H9 (cell line): ENCODE results near the gene FLT1. TPM values are rescaled to one million over a fixed set of nuclear protein-coding genes. Genes with fewer than 3 reads are reported as not detected.

Source experiments
- DNase-seq: peaks from one replicate; pipeline ENCODE4 v3.0.0-alpha.2; 2017
- H2AFZ ChIP-seq: one replicate; pipeline ENCODE4 v1.6.1; 2013; ENCODE audit warnings: mild to moderate bottlenecking, low read length, control low read depth, moderate library complexity
- H2AK5ac ChIP-seq: 2 replicates; pipeline ENCODE4 v1.6.1; 2013; ENCODE audit warnings: low read length, control low read depth, mixed read lengths; ENCODE audit not compliant: insufficient read length
- H2BK120ac ChIP-seq: one replicate; pipeline ENCODE4 v1.6.1; 2013; ENCODE audit warnings: low read depth, mild to moderate bottlenecking, low read length, control low read depth, inconsistent platforms; ENCODE audit not compliant: poor library complexity, severe bottlenecking
- H2BK12ac ChIP-seq: 2 replicates; pipeline ENCODE4 v1.6.1; 2013; ENCODE audit warnings: low read length, control low read depth, mixed read lengths, low read depth; ENCODE audit not compliant: insufficient read length
- H2BK15ac ChIP-seq: 2 replicates; pipeline ENCODE4 v1.6.1; 2013; ENCODE audit warnings: low read depth, low read length, control low read depth
- H2BK20ac ChIP-seq: one replicate; pipeline ENCODE4 v1.6.1; 2013; ENCODE audit warnings: low read depth, mild to moderate bottlenecking, low read length, control low read depth, inconsistent platforms; ENCODE audit not compliant: poor library complexity, severe bottlenecking
- H2BK5ac ChIP-seq: 2 replicates; pipeline ENCODE4 v1.6.1; 2013; ENCODE audit warnings: low read length, control low read depth, mixed read lengths; ENCODE audit not compliant: insufficient read length
- H3K14ac ChIP-seq: 2 replicates; pipeline ENCODE4 v1.6.1; 2013; ENCODE audit warnings: low read length, control low read depth; ENCODE audit not compliant: insufficient read depth
- H3K18ac ChIP-seq: 2 replicates; pipeline ENCODE4 v1.6.1; 2013; ENCODE audit warnings: low read depth, mild to moderate bottlenecking, mixed read lengths, low read length, control low read depth; ENCODE audit not compliant: insufficient read length
- H3K23ac ChIP-seq: 2 replicates; pipeline ENCODE4 v1.6.1; 2013; ENCODE audit warnings: low read length, control low read depth, mixed read lengths, low read depth; ENCODE audit not compliant: insufficient read length
- H3K23me2 ChIP-seq: 2 replicates; pipeline ENCODE4 v1.6.1; 2013; ENCODE audit warnings: low read depth, mild to moderate bottlenecking, mixed read lengths, low read length, control low read depth; ENCODE audit not compliant: insufficient read length, poor library complexity, severe bottlenecking
- H3K27ac ChIP-seq: 2 replicates; pipeline ENCODE4 v1.5.1; 2013; ENCODE audit warnings: low read length, control low read depth, mixed read lengths, low read depth; ENCODE audit not compliant: insufficient read length
- H3K27me3 ChIP-seq: 2 replicates; pipeline ENCODE4 v1.6.1; 2013; ENCODE audit warnings: low read length, control low read depth, inconsistent platforms; ENCODE audit not compliant: insufficient read depth
- H3K4ac ChIP-seq: 2 replicates; pipeline ENCODE4 v1.6.1; 2013; ENCODE audit warnings: low read depth, mild to moderate bottlenecking, control low read depth, inconsistent platforms, low read length, moderate library complexity
- H3K4me1 ChIP-seq: 2 replicates; pipeline ENCODE4 v1.6.1; 2013; ENCODE audit warnings: low read length, control low read depth, inconsistent platforms; ENCODE audit not compliant: insufficient read depth
- H3K4me2 ChIP-seq: 2 replicates; pipeline ENCODE4 v1.6.1; 2013; ENCODE audit warnings: low read length, control low read depth, mixed read lengths; ENCODE audit not compliant: insufficient read length, insufficient read depth
- H3K56ac ChIP-seq: 2 replicates; pipeline ENCODE4 v1.6.1; 2013; ENCODE audit warnings: low read depth, mild to moderate bottlenecking, mixed read lengths, low read length, control low read depth; ENCODE audit not compliant: insufficient read length
- H3K79me1 ChIP-seq: 2 replicates; pipeline ENCODE4 v1.6.1; 2013; ENCODE audit warnings: low read depth, mild to moderate bottlenecking, moderate library complexity, low read length, control low read depth, inconsistent platforms; ENCODE audit not compliant: insufficient read depth, poor library complexity, severe bottlenecking
- H3K79me2 ChIP-seq: 2 replicates; pipeline ENCODE4 v1.6.1; 2013; ENCODE audit warnings: low read length, control low read depth, inconsistent platforms; ENCODE audit not compliant: insufficient read depth
- H3K9ac ChIP-seq: 2 replicates; pipeline ENCODE4 v1.6.1; 2013; ENCODE audit warnings: low read length, control low read depth, mixed read lengths; ENCODE audit not compliant: insufficient read length; ENCODE audit errors: extremely low read depth
- H3K9me3 ChIP-seq: one replicate; pipeline ENCODE4 v1.6.1; 2013; ENCODE audit warnings: low read depth, low read length, inconsistent platforms; ENCODE audit not compliant: control insufficient read depth
- H3T11ph ChIP-seq: one replicate; pipeline ENCODE4 v1.6.1; 2013; ENCODE audit warnings: mild to moderate bottlenecking, low read length, control low read depth, inconsistent platforms
- H4K20me1 ChIP-seq: one replicate; pipeline ENCODE4 v1.6.1; 2013; ENCODE audit not compliant: control insufficient read depth, insufficient read length, insufficient read depth
- H4K5ac ChIP-seq: 2 replicates; pipeline ENCODE4 v1.6.1; 2013; ENCODE audit warnings: low read depth, mild to moderate bottlenecking, mixed read lengths, low read length, control low read depth; ENCODE audit not compliant: insufficient read length
- H4K8ac ChIP-seq: replicated peaks from 2 replicates; pipeline ENCODE4 v1.6.1; 2013; ENCODE audit warnings: low read length, control low read depth, mixed read lengths, low read depth; ENCODE audit not compliant: insufficient read length
- H4K91ac ChIP-seq: 2 replicates; pipeline ENCODE4 v1.6.1; 2013; ENCODE audit warnings: low read depth, mild to moderate bottlenecking, moderate library complexity, mixed read lengths, low read length, control low read depth; ENCODE audit not compliant: insufficient read length
- H3K27ac Mint-ChIP-seq, 3 experiments: 2 replicates in 2 of 3; 3 replicates in 1 of 3; pipeline ENCODE4 v1.8.0; 2020 to 2021; ENCODE audit warnings: mixed read lengths in 3 of 3, mild to moderate bottlenecking in 1 of 3, moderate library complexity in 1 of 3
- H3K27me3 Mint-ChIP-seq: 2 replicates; pipeline ENCODE4 v1.8.0; 2021; ENCODE audit warnings: low read depth, mild to moderate bottlenecking, moderate library complexity, mixed read lengths
- H3K36me3 Mint-ChIP-seq, 3 experiments: 2 replicates in 2 of 3; 3 replicates in 1 of 3; pipeline ENCODE4 v1.8.0; 2020 to 2021; ENCODE audit warnings: low read depth in 3 of 3, mixed read lengths in 3 of 3; ENCODE audit not compliant: insufficient read depth in 1 of 3
- H3K4me1 Mint-ChIP-seq, 2 experiments: 2 replicates each; pipeline ENCODE4 v1.8.0; 2020; ENCODE audit warnings: mixed read lengths in 2 of 2
- H3K4me3 Mint-ChIP-seq, 2 experiments: 2 replicates in 1 of 2; 3 replicates in 1 of 2; pipeline ENCODE4 v1.8.0; 2020 to 2021; ENCODE audit warnings: mild to moderate bottlenecking in 2 of 2, mixed read lengths in 2 of 2, moderate library complexity in 1 of 2
- H3K9me3 Mint-ChIP-seq, 2 experiments: 2 replicates in 1 of 2; 3 replicates in 1 of 2; pipeline ENCODE4 v1.8.0; 2020; ENCODE audit warnings: mild to moderate bottlenecking in 2 of 2, mixed read lengths in 2 of 2, moderate library complexity in 1 of 2
- CTCF ChIP-seq: fragments of 200-600 bp; sonication (generic); conservative IDR thresholded peaks from 3 replicates; pipeline ENCODE4 v1.8.0; 2021; ENCODE audit warnings: antibody characterized with exemption, mild to moderate bottlenecking
- WGBS: extraction: QIAGEN DNeasy Blood & Tissue Kit; methylation state at CpG from one replicate; pipeline ENCODE4 v1.1.7; 2013; ENCODE audit warnings: missing lambda C conversion rate, low lambda C conversion rate, mixed read lengths; ENCODE audit not compliant: insufficient read length; ENCODE audit errors: extremely low coverage; 5-methylcytosine and 5-hydroxymethylcytosine counted together
- total RNA-seq: library from RNA; stranded (reverse); gene quantifications from 2 replicates; pipeline ENCODE4 v1.2.1, GENCODE V29; 2021

Gene FLT1
- total RNA-seq, 1 experiment from 2014 or later, result 84.1 TPM

GRCh38 chr13:28440774-28441504 is 54.0 kb downstream of the FLT1 start:
- no CpG with 5 or more reads among the region's 4 CpGs for WGBS
- Histone ChIP-seq H4K91ac (no peak overlapping the region), H3K4ac (no peak overlapping the region), H3K23ac (no peak overlapping the region), H3K9me3 (no peaks in the 10 kb centered on the region), H3T11ph (no peak overlapping the region), H4K5ac (no peak overlapping the region), H3K4me1 (peaks cover 22% of the 10 kb centered on the region), H3K79me2 (peaks cover 3% of the 10 kb centered on the region; the same call in 1 of the 2 replicates), H2BK20ac (no peak overlapping the region), H3K27ac (peak overlapping the region; percentile 96), H3K56ac (no peak overlapping the region), H3K14ac (no peak overlapping the region), H4K20me1 (no peaks in the 10 kb centered on the region), H4K8ac (no peak overlapping the region), H3K9ac (no peak overlapping the region), H3K4me2 (no peak overlapping the region), H3K79me1 (peaks cover 3% of the 10 kb centered on the region), H2AK5ac (no peak overlapping the region), H2BK5ac (no peak overlapping the region), H3K27me3 (no peaks in the 10 kb centered on the region), H2BK120ac (no peak overlapping the region), H3K18ac (no peak overlapping the region), H3K23me2 (no peaks in the 10 kb centered on the region), H2BK15ac (no peak overlapping the region), H2BK12ac (no peak overlapping the region), H2AFZ (no peak overlapping the region)
- Mint-ChIP-seq H3K27ac (peak overlapping the region; percentile 92 to 99 (median 92)), H3K36me3 (peaks cover 53 to 71% (median 56%) of the 10 kb centered on the region in 3 experiments), H3K4me1 (peaks cover 62 to 69% of the 10 kb centered on the region in 2 experiments), H3K27me3 (no peaks in the 10 kb centered on the region), H3K4me3 (no peak overlapping the region), H3K9me3 (peaks cover under 1 to 5% of the 10 kb centered on the region in 2 experiments)
- no peak for TF ChIP-seq CTCF
- DNase-seq, result no peak
